Stimulated activated naive CD4-positive, alpha-beta T cell treated with Interleukin-2 at 50 U/mL for 16 hours (primary cell): ENCODE measurements around the gene C9orf153.

ENCODE experiments used
- DNase-seq: peaks from one replicate; lab custom pipeline; 2025; lab: John Stamatoyannopoulos, UW

The C9orf153 gene

GRCh38 chr9:86187121-86187520 lies 72.3 kb downstream of the C9orf153 start:
- no peak for DNase-seq

DNA sequence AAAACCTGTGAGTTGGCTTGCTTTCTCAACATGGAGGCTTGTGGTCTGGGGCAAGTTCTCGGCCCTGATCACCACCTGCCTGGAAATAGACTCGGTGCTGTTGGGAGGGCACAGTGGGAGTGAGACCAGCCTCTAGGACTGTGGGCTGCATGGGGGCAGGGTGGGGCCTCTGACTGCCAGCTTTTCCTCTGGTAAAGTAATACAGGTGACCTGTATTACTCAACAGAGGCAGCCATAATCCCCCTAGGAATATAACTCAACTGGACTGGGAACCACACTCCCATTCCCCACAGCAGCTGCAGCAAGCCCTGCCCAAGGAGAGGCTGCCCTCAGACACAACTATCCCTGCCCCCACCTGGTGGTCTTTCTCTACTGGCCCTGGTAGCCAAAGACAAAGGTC lies 72.8 kb downstream of the C9orf153 start:
- no peak for DNase-seq

DNA sequence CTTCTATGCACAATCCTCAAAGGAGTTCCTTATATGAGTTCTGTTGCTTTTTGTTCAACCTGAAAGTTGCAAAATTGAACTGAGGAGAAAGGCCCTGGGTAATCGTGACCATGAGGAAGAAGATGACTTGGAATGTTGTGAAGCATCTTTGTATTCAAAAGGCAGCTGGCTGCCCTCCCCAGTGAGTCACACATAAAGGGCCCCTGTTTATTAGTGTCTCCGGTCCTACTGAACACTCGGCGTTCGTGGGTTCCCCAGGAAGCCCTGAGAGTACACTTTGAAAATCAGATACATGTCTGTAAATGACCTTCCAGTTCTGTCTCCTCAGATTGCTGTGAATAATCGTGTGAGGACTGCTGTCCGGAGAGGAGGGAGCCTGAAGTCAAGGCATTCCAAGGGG lies 73.6 kb downstream of the C9orf153 start:
- DNase-seq = no peak

DNA sequence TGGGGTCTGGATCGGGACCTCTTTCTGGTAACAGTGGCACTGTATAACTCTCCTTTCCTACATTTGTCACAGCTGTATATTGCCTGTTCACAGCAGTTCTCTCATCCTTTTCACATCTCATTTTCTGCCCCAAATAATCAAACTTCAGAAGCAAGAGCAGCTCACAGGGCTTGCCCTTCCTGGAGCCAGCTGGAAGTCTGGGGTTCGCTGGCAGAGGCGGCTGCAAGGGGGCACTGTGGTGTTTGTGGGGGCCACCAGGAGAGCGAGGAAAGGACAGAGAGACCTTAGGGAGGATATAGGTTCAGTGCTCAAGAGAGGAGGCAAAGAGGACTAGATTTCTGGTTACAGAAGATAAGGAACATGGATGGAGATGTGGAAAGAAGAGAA lies 75.3 kb downstream of the C9orf153 start:
- no peak for DNase-seq

- DNase-seq = no peak
These were observed 76.0 kb downstream of the C9orf153 start for GRCh38 chr9:86183229-86184137.

DNA sequence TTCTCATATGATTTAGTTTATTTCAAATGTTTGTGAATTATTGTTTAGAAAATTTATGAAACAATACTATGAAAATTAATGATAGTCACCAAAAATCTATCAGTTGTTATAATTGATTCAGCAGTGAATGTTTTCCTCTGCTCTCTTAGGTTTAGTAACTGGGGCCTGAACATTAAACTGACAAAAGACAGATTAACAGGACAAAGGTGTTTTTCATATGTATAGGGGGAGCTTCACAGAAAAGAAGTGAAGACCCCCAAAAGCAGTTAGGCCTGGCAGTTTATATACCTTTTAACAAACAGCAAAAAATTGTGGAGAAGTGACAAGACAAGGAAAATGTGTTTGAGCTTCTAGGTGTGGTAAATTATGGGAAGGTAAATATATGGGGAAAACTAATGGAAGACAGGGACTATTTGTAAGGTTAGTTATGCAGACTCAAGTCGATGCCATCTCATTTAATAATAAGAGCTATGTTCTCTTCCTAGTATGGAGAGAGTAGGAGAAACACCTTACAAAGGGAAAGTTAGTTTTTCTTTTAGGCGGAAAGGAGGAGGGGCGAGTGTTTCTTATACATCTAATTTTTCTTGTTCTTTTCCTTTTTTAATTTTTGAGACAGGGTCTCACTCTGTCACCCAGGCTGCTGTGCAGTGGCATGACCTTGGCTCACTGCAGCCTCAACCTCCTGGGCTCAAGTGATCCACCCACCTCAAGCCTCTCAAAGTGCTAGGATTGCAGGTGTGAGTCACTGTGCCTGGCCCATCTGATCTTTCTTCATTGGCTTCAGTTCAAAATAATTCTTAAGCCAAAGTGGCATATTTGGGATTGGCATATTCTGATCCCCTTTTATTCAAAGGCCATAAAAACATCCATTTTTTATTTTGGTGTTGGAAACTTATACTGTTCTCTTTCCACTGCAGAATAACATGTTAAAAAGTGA lies 77.8 kb downstream of the C9orf153 start:
- DNase-seq = no peak

- no peak for DNase-seq
These were observed 81.0 kb downstream of the C9orf153 start for GRCh38 chr9:86178503-86178902.

DNA sequence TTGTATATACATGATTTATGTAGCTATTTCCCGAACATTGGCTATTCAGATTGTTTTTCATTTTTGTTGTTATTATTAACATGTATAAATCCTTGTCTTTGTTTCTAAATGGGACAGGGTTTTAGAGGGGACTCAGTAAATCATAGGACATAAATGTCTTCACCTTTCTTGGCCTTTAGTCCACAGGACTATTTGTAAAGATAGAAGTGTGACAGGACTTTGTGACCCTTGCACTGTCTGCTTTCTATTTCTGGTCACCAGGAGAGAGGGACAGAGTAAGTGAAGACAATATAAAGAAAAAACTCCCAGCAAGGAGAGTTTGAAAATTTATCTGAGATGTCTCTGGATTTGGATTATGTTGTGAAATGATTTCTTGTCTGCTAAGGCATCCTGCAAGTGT lies 81.5 kb downstream of the C9orf153 start:
- DNase-seq = no peak

GRCh38 chr9:86176468-86176867 lies 83.0 kb downstream of the C9orf153 start:
- no peak for DNase-seq

- no peak for DNase-seq
These were observed 83.6 kb downstream of the C9orf153 start for GRCh38 chr9:86175743-86176456.

DNA sequence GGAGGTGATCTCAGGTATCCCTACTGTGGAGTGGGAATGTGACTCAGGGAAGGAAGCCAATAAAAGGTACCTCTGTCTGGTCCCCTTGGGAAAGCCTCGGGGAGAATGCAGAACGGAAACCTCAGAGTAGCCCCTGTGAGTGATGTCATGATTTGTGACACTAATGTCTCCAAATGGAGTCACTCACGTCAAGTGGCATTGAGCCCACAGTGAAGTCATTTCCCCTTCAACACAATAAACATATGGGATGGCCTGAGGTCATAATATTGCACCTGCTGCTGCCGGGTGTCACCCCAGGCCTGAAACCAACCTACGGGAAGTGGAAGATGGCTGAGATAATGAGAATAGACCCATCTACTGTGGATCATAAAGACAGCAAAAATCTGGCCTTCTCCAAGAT lies 84.2 kb downstream of the C9orf153 start:
- no peak for DNase-seq
